ENCODE results near the gene IFT172. TPM values are rescaled to one million over a fixed set of nuclear protein-coding genes. Genes with fewer than 3 reads are reported as not detected.

Gene IFT172
- total and polyA plus RNA-seq, 2 donors (not counting 3 experiments of a cell fraction or from before 2014, with no cell fraction given) = 29.4 to 34.1 TPM

GRCh38 chr2:27520316-27520715, 30.8 kb upstream of the IFT172 start:
- H3K36me3 ChIP-seq (ENCODE audit: control insufficient read depth in 2 of 2, extremely low read depth in 1 of 2, insufficient read depth in 2 of 2, low read length in 2 of 2) = no peaks in the 10 kb centered on the region
- no peak for FAIRE-seq
- BruUV-seq (replicated peaks) = no TSS peak

More at GRCh38 chr2:27520316-27520715, 30.8 kb upstream of the IFT172 start:
- no peaks in the 10 kb centered on the region for H3K27me3 ChIP-seq (ENCODE audit: control insufficient read depth in 2 of 2, insufficient read depth in 2 of 2, low read length in 2 of 2)
- no peak for DNase-seq (ENCODE audit: low read depth, low spot score)
- no peak overlapping the region for H3K4me3 ChIP-seq (replicated peaks in 1 of 3; ENCODE audit: insufficient read depth in 1 of 3, low read depth in 1 of 3, low read length in 3 of 3)
- no peaks in the 10 kb centered on the region for H3K79me2 ChIP-seq (ENCODE audit: control insufficient read depth, insufficient read depth, low read length)
- H2AFZ ChIP-seq (ENCODE audit: low read depth, low read length) = no peak overlapping the region
- H3K9me3 ChIP-seq (replicated peaks; ENCODE audit: control insufficient read depth, insufficient read depth, low read length) = no peaks in the 10 kb centered on the region
- no peaks in the 10 kb centered on the region for H3K9me1 ChIP-seq (replicated peaks; ENCODE audit: control insufficient read depth, extremely low read depth, insufficient read depth, low read length)
- intact Hi-C loops (cut with micrococcal nuclease) (no loop called here), dilution Hi-C loops (cut with MboI; ENCODE audit: extremely low pct_ligation_motif_present, low sequenced_read_pairs) (no loop called here)
- CTCF ChIA-PET = interaction anchor here (1.0 kb wide), 1 partner anchor 14 kb away, joined by 3 read pairs; no protein-coding TSS in a partner anchor
- H3K9ac ChIP-seq (replicated peaks; ENCODE audit: extremely low read depth, insufficient read depth, low read length) = no peak overlapping the region
- no peak overlapping the region for H3K4me2 ChIP-seq (ENCODE audit: insufficient read depth, low read length)
- H3K4me1 ChIP-seq (ENCODE audit: control insufficient read depth, extremely low read depth, insufficient read depth, low read length) = no peaks in the 10 kb centered on the region
- no peak for TF ChIP-seq JUN (IDR thresholded peaks at IDR 0.05; ENCODE audit: borderline replicate concordance, insufficient read depth, insufficient read length, low read depth)
- TF ChIP-seq EZH2 (IDR thresholded peaks at IDR 0.05; ENCODE audit: borderline replicate concordance, low read depth, low read length, severe bottlenecking) = no peak
- no peak for TF ChIP-seq POLR2A (IDR thresholded peaks at IDR 0.05; ENCODE audit: low read depth, low read length)
- no peak for TF ChIP-seq CTCF (IDR thresholded peaks at IDR 0.05; ENCODE audit: extremely low read depth in 1 of 2, insufficient read depth in 1 of 2, low read depth in 1 of 2, low read length in 2 of 2)
- no peak for TF ChIP-seq GATA2 (IDR thresholded peaks at IDR 0.05; ENCODE audit: insufficient read depth, insufficient read length, low read depth, low read length)
- TF ChIP-seq MAX (IDR thresholded peaks at IDR 0.05; ENCODE audit: insufficient read depth, insufficient read length) = no peak
- no peak for TF ChIP-seq POLR2AphosphoS5 (IDR thresholded peaks at IDR 0.05; ENCODE audit: insufficient read depth, low read depth, low read length)
- no peak for TF ChIP-seq MYC (IDR thresholded peaks at IDR 0.05; ENCODE audit: low read depth, low read length)
- TF ChIP-seq FOS (IDR thresholded peaks at IDR 0.05; ENCODE audit: borderline replicate concordance, insufficient read depth, low read length) = no peak
- H3K27ac ChIP-seq (ENCODE audit: insufficient read depth, low read depth, low read length) = no peak overlapping the region
- H4K20me1 ChIP-seq (replicated peaks; ENCODE audit: control insufficient read depth, extremely low read depth, insufficient read depth, low read length) = no peaks in the 10 kb centered on the region
- POLR2A ChIA-PET = no interaction called here
